HS-27A (cell line): ENCODE measurements around the gene CREB3.

Source experiments
- DNase-seq: peaks from one replicate; pipeline ENCODE4 v3.0.0-alpha.2; 2012; ENCODE audit warnings: low read depth, missing footprints

The CREB3 gene

DNA sequence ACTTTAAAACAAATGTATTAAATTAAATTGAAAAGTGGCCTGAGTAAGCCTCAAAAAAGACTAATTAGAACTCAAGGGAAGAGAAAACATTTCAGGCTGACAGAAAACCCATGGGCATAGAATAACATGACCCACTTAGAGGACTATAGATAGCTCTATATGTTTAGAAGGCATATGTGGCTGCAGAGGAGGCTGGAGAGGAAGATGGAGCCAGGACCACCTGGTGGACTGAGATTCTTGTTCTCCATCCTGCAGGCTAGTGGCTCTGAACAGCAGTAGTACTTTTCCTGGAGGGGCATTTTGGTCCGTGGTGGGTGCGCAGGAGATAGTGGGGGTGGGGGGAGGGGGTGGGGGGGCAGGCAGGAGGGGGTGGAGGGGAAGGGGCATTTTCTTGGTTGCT, 48.6 kb downstream of the CREB3 start:
- no peak for DNase-seq

GRCh38 chr9:35783418-35783817, 51.0 kb downstream of the CREB3 start:
- DNase-seq: no peak
